ENCODE measurements around the gene TLK2.

Gene TLK2

GRCh38 chr17:62655656-62656055, 177.0 kb downstream of the TLK2 start:
- TF ChIP-seq USF1 (IDR thresholded peaks at IDR 0.05) (no peak), TEAD4 (IDR thresholded peaks at IDR 0.05) (no peak), YY1 (IDR thresholded peaks at IDR 0.05; ENCODE audit: low read depth) (no peak), CEBPB (IDR thresholded peaks at IDR 0.05) (no peak), REST (IDR thresholded peaks at IDR 0.05; ENCODE audit: low read depth) (no peak), RAD21 (IDR thresholded peaks at IDR 0.05; ENCODE audit: low read depth) (no peak), CREB1 (IDR thresholded peaks at IDR 0.05; ENCODE audit: low read depth) (no peak), EGR1 (IDR thresholded peaks at IDR 0.05) (no peak), FOXM1 (IDR thresholded peaks at IDR 0.05; ENCODE audit: borderline replicate concordance, low read depth) (no peak), TAF1 (IDR thresholded peaks at IDR 0.05; ENCODE audit: low read depth) (no peak), EP300 (IDR thresholded peaks at IDR 0.05; ENCODE audit: borderline replicate concordance) (no peak)
- TF ChIP-seq, protein P1, sequence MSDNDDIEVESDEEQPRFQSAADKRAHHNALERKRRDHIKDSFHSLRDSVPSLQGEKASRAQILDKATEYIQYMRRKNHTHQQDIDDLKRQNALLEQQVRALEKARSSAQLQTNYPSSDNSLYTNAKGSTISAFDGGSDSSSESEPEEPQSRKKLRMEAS (IDR thresholded peaks at IDR 0.05) = no peak

GRCh38 chr17:62656446-62656845, 177.8 kb downstream of the TLK2 start:
- no peak for TF ChIP-seq CREB1 (IDR thresholded peaks at IDR 0.05; ENCODE audit: low read depth)
- TF ChIP-seq, protein P1 (IDR thresholded peaks at IDR 0.05) = no peak
- no peak for TF ChIP-seq TAF1 (IDR thresholded peaks at IDR 0.05; ENCODE audit: low read depth)
- TF ChIP-seq ZBTB7A (IDR thresholded peaks at IDR 0.05; ENCODE audit: low read depth) = no peak
- TF ChIP-seq EP300 (IDR thresholded peaks at IDR 0.05; ENCODE audit: borderline replicate concordance) = no peak
- no peak for TF ChIP-seq USF1 (IDR thresholded peaks at IDR 0.05)
- TF ChIP-seq FOXM1 (IDR thresholded peaks at IDR 0.05; ENCODE audit: borderline replicate concordance, low read depth) = no peak
- no peak for TF ChIP-seq TCF12 (IDR thresholded peaks at IDR 0.05; ENCODE audit: low read depth)
- no peak for TF ChIP-seq REST (IDR thresholded peaks at IDR 0.05; ENCODE audit: low read depth)
- no peak for TF ChIP-seq CEBPB (IDR thresholded peaks at IDR 0.05)
- TF ChIP-seq YY1 (IDR thresholded peaks at IDR 0.05; ENCODE audit: low read depth) = no peak
- TF ChIP-seq NFIC (IDR thresholded peaks at IDR 0.05) = no peak
- TF ChIP-seq EGR1 (IDR thresholded peaks at IDR 0.05) = no peak
- TF ChIP-seq TEAD4 (IDR thresholded peaks at IDR 0.05) = no peak
- TF ChIP-seq RAD21 (IDR thresholded peaks at IDR 0.05; ENCODE audit: low read depth) = no peak

GRCh38 chr17:62657145-62657665, 178.6 kb downstream of the TLK2 start:
- TF ChIP-seq EP300 (IDR thresholded peaks at IDR 0.05; ENCODE audit: borderline replicate concordance) (no peak), TCF12 (IDR thresholded peaks at IDR 0.05; ENCODE audit: low read depth) (no peak), TAF1 (IDR thresholded peaks at IDR 0.05; ENCODE audit: low read depth) (no peak), REST (IDR thresholded peaks at IDR 0.05; ENCODE audit: low read depth) (no peak), CEBPB (IDR thresholded peaks at IDR 0.05) (no peak), RAD21 (IDR thresholded peaks at IDR 0.05; ENCODE audit: low read depth) (no peak), NFIC (IDR thresholded peaks at IDR 0.05) (no peak), YY1 (IDR thresholded peaks at IDR 0.05; ENCODE audit: low read depth) (no peak), ZBTB7A (IDR thresholded peaks at IDR 0.05; ENCODE audit: low read depth) (no peak), CREB1 (IDR thresholded peaks at IDR 0.05; ENCODE audit: low read depth) (no peak), FOXM1 (IDR thresholded peaks at IDR 0.05; ENCODE audit: borderline replicate concordance, low read depth) (no peak), TEAD4 (IDR thresholded peaks at IDR 0.05) (no peak), EGR1 (IDR thresholded peaks at IDR 0.05) (no peak), USF1 (IDR thresholded peaks at IDR 0.05) (no peak)
- TF ChIP-seq, protein P1 (IDR thresholded peaks at IDR 0.05) = no peak

Data from Ishikawa (cell line).